Trophoblast cell (in vitro differentiated cells and primary cell): Measurements from ENCODE around the gene FBN3.

Experiments
- DNase-seq, 2 donors: peaks; one replicate each; pipeline ENCODE4 v3.0.0-alpha.2; 2016
- H2AFZ ChIP-seq: 2 replicates; pipeline ENCODE4 v1.6.1; 2013; ENCODE audit warnings: low read length, moderate library complexity, mild to moderate bottlenecking; ENCODE audit not compliant: insufficient read depth, poor library complexity
- H2AK5ac ChIP-seq: 2 replicates; pipeline ENCODE4 v1.6.1; 2013; ENCODE audit warnings: mild to moderate bottlenecking, low read length
- H2BK120ac ChIP-seq: 2 replicates; pipeline ENCODE4 v1.6.1; 2013; ENCODE audit warnings: low read length, mild to moderate bottlenecking, moderate library complexity; ENCODE audit not compliant: insufficient read depth, poor library complexity
- H2BK12ac ChIP-seq: 2 replicates; pipeline ENCODE4 v1.6.1; 2013; ENCODE audit warnings: mild to moderate bottlenecking, low read length, moderate library complexity
- H2BK5ac ChIP-seq: 2 replicates; pipeline ENCODE4 v1.6.1; 2013; ENCODE audit warnings: low read length, low read depth, moderate library complexity, mild to moderate bottlenecking; ENCODE audit not compliant: poor library complexity
- H3K14ac ChIP-seq: 2 replicates; pipeline ENCODE4 v1.6.1; 2013; ENCODE audit warnings: mild to moderate bottlenecking, low read length
- H3K18ac ChIP-seq: 2 replicates; pipeline ENCODE4 v1.6.1; 2013; ENCODE audit warnings: mild to moderate bottlenecking, low read length
- H3K23ac ChIP-seq: 2 replicates; pipeline ENCODE4 v1.6.1; 2013; ENCODE audit warnings: low read length
- H3K27ac ChIP-seq: 2 replicates; pipeline ENCODE4 v1.5.1; 2013; ENCODE audit warnings: low read depth, mild to moderate bottlenecking, inconsistent platforms, low read length, moderate library complexity
- H3K27me3 ChIP-seq: 2 replicates; pipeline ENCODE4 v1.6.1; 2013; ENCODE audit warnings: inconsistent platforms, mild to moderate bottlenecking, low read length, moderate library complexity; ENCODE audit not compliant: insufficient read depth
- H3K36me3 ChIP-seq, 2 experiments: 1 replicate in 1 of 2; 2 replicates in 1 of 2; pipeline ENCODE4 v1.6.1; 2013; ENCODE audit warnings: low read length in 2 of 2, mild to moderate bottlenecking in 2 of 2, moderate library complexity in 1 of 2; ENCODE audit not compliant: insufficient read depth in 2 of 2, control insufficient read depth in 1 of 2
- H3K4ac ChIP-seq: 2 replicates; pipeline ENCODE4 v1.6.1; 2013; ENCODE audit warnings: low read depth, mild to moderate bottlenecking, low read length, moderate library complexity
- H3K4me1 ChIP-seq, 2 experiments: 1 replicate in 1 of 2; 2 replicates in 1 of 2; pipeline ENCODE4 v1.6.1; 2013; ENCODE audit warnings: low read length in 2 of 2, mild to moderate bottlenecking in 2 of 2, moderate library complexity in 1 of 2; ENCODE audit not compliant: insufficient read depth in 2 of 2, control insufficient read depth in 1 of 2
- H3K4me2 ChIP-seq: 2 replicates; pipeline ENCODE4 v1.6.1; 2013; ENCODE audit warnings: inconsistent platforms, mild to moderate bottlenecking, low read length, moderate library complexity
- H3K4me3 ChIP-seq: 2 replicates; pipeline ENCODE4 v1.5.1; 2013; ENCODE audit warnings: mild to moderate bottlenecking, low read depth, low read length, inconsistent platforms
- H3K79me1 ChIP-seq: one replicate; pipeline ENCODE4 v1.6.1; 2013; ENCODE audit warnings: low read length
- H3K79me2 ChIP-seq: 2 replicates; pipeline ENCODE4 v1.6.1; 2013; ENCODE audit warnings: low read length, mild to moderate bottlenecking; ENCODE audit not compliant: control insufficient read depth, insufficient read depth, poor library complexity
- H3K9ac ChIP-seq: 2 replicates; pipeline ENCODE4 v1.6.1; 2013; ENCODE audit warnings: mild to moderate bottlenecking, low read length
- H3K9me3 ChIP-seq: 2 replicates; pipeline ENCODE4 v1.6.1; 2013; ENCODE audit warnings: low read depth, mild to moderate bottlenecking, control low read depth, inconsistent platforms, low read length; ENCODE audit not compliant: insufficient read depth
- H4K12ac ChIP-seq: 2 replicates; pipeline ENCODE4 v1.6.1; 2013; ENCODE audit warnings: low read depth, mild to moderate bottlenecking, low read length, moderate library complexity
- H4K8ac ChIP-seq: 2 replicates; pipeline ENCODE4 v1.6.1; 2013; ENCODE audit warnings: low read depth, mild to moderate bottlenecking, low read length, moderate library complexity
- H4K91ac ChIP-seq: one replicate; pipeline ENCODE4 v1.6.1; 2013; ENCODE audit warnings: low read depth, mild to moderate bottlenecking, low read length, moderate library complexity
- WGBS: extraction: QIAGEN DNeasy Blood & Tissue Kit; methylation state at CpG from one replicate; pipeline ENCODE4 v1.1.7; 2013; ENCODE audit warnings: missing lambda C conversion rate; ENCODE audit not compliant: insufficient read length, insufficient coverage; ENCODE audit errors: extremely low coverage; 5-methylcytosine and 5-hydroxymethylcytosine counted together

FBN3 gene

GRCh38 chr19:8185343-8186068 lies 36.1 kb upstream of the FBN3 start:
- H3K9me3 ChIP-seq = no peaks in the 10 kb centered on the region
- no peaks in the 10 kb centered on the region for H3K79me2 ChIP-seq
- H4K12ac ChIP-seq = no peak overlapping the region
- no peak overlapping the region for H2BK120ac ChIP-seq
- no peak overlapping the region for H3K9ac ChIP-seq
- H4K91ac ChIP-seq = no peak overlapping the region
- H2AFZ ChIP-seq = no peak overlapping the region
- no peaks in the 10 kb centered on the region for H3K27me3 ChIP-seq
- no peaks in the 10 kb centered on the region for H3K79me1 ChIP-seq
- H3K4ac ChIP-seq = no peak overlapping the region
- no peak overlapping the region for H3K27ac ChIP-seq
- H2BK12ac ChIP-seq = no peak overlapping the region
- no peak overlapping the region for H3K4me3 ChIP-seq
- H3K18ac ChIP-seq = no peak overlapping the region
- no peak overlapping the region for H2AK5ac ChIP-seq
- no peak for DNase-seq
- H2BK5ac ChIP-seq = no peak overlapping the region
- H3K36me3 ChIP-seq = no peaks in the 10 kb centered on the region
- no peak overlapping the region for H3K4me2 ChIP-seq
- 100% methylated on average over 2 of the region's 5 CpGs for WGBS
- no peak overlapping the region for H3K14ac ChIP-seq
- no peak overlapping the region for H3K23ac ChIP-seq
- H4K8ac ChIP-seq = no peak overlapping the region
- H3K4me1 ChIP-seq = no peaks in the 10 kb centered on the region

DNA sequence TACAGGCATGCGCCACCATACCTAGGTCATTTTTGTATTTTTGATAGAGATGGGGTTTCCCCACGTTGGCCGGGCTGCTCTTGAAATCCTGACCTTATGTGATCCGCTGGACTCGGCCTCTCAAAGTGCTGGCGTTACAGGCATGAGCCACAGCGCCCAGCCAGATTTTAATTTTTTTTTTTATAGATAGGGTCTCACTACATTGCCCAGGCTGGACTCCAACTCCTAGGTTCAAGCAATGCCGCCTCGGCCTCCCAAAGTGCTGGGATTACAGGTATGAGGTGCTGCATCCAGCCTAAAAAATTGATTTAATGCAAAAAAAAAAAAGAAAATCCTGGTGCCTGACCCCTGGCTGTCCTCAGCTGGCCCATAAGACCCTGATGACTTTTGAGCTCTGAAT lies 34.9 kb upstream of the FBN3 start:
- Histone ChIP-seq H3K79me1 (no peaks in the 10 kb centered on the region), H3K4ac (no peak overlapping the region), H2BK5ac (no peak overlapping the region), H2AK5ac (no peak overlapping the region), H3K79me2 (no peaks in the 10 kb centered on the region), H3K9me3 (no peaks in the 10 kb centered on the region), H2BK12ac (no peak overlapping the region), H2BK120ac (no peak overlapping the region), H3K4me2 (no peak overlapping the region), H2AFZ (no peak overlapping the region), H4K91ac (no peak overlapping the region), H3K9ac (no peak overlapping the region), H3K27me3 (no peaks in the 10 kb centered on the region), H4K12ac (no peak overlapping the region), H3K18ac (no peak overlapping the region), H3K4me1 (no peaks in the 10 kb centered on the region), H3K27ac (no peak overlapping the region), H3K36me3 (no peaks in the 10 kb centered on the region), H3K4me3 (no peak overlapping the region), H3K14ac (no peak overlapping the region), H3K23ac (no peak overlapping the region), H4K8ac (no peak overlapping the region)
- no CpG with 5 or more reads among the region's 9 CpGs for WGBS
- DNase-seq = no peak

DNA sequence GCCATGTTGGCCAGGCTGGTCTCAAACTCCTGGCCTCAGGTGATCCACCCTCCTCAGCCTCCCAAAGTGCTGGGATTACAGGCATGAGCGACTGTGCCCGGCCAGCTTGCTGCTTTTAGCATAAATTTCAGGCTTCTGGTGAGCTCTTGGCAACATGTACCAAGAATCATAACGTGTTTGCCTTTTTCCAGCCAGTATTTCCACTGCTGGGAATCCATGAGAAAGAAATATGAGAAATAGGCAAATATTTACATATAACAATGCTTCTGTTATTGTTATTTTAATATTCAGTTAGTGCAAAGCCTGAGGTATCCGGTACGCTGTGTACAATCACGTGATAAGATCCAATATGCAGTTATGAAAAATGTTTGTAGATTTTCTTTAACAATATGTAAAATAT lies 30.6 kb upstream of the FBN3 start:
- Histone ChIP-seq H2BK5ac (no peak overlapping the region), H3K4me2 (no peak overlapping the region), H4K8ac (no peak overlapping the region), H3K14ac (no peak overlapping the region), H3K27me3 (no peaks in the 10 kb centered on the region), H3K36me3 (no peaks in the 10 kb centered on the region), H3K79me2 (no peaks in the 10 kb centered on the region), H3K9me3 (no peaks in the 10 kb centered on the region), H4K91ac (no peak overlapping the region), H2BK12ac (no peak overlapping the region), H3K4me1 (no peaks in the 10 kb centered on the region), H2AFZ (no peak overlapping the region), H3K23ac (no peak overlapping the region), H3K27ac (no peak overlapping the region), H3K4me3 (no peak overlapping the region), H2BK120ac (no peak overlapping the region), H3K18ac (no peak overlapping the region), H3K4ac (no peak overlapping the region), H3K9ac (no peak overlapping the region), H4K12ac (no peak overlapping the region), H3K79me1 (no peaks in the 10 kb centered on the region), H2AK5ac (no peak overlapping the region)
- DNase-seq = no peak
- no CpG with 5 or more reads among the region's 6 CpGs for WGBS

- no peak overlapping the region for H2AK5ac ChIP-seq
- no peak overlapping the region for H2AFZ ChIP-seq
- no peak overlapping the region for H3K4me2 ChIP-seq
- no peak overlapping the region for H3K18ac ChIP-seq
- no CpG with 5 or more reads among the region's 9 CpGs for WGBS
- H3K79me1 ChIP-seq = no peaks in the 10 kb centered on the region
- no peak overlapping the region for H3K9ac ChIP-seq
- no peak overlapping the region for H3K4ac ChIP-seq
- H3K23ac ChIP-seq = no peak overlapping the region
- no peak overlapping the region for H3K4me3 ChIP-seq
- H3K79me2 ChIP-seq = no peaks in the 10 kb centered on the region
- no peaks in the 10 kb centered on the region for H3K9me3 ChIP-seq
- no peaks in the 10 kb centered on the region for H3K36me3 ChIP-seq
- no peak overlapping the region for H3K14ac ChIP-seq
- H3K27me3 ChIP-seq = no peaks in the 10 kb centered on the region
- H4K8ac ChIP-seq = no peak overlapping the region
- H2BK12ac ChIP-seq = no peak overlapping the region
- H4K91ac ChIP-seq = no peak overlapping the region
- no peak overlapping the region for H2BK5ac ChIP-seq
- peak; percentile 52 to 71 for DNase-seq
- H4K12ac ChIP-seq = no peak overlapping the region
- no peaks in the 10 kb centered on the region for H3K4me1 ChIP-seq
- no peak overlapping the region for H2BK120ac ChIP-seq
- no peak overlapping the region for H3K27ac ChIP-seq
These were observed 25.3 kb upstream of the FBN3 start for GRCh38 chr19:8174706-8175105.
